Skeletal muscle tissue (tissue), 4 donors: ENCODE data around the gene ATAD2B. TPM values are rescaled to one million over a fixed set of nuclear protein-coding genes. Genes with fewer than 3 reads are reported as not detected.

ENCODE experiments used
- H3K27ac ChIP-seq: one replicate; pipeline ENCODE4 v1.7.0; 2013; ENCODE audit warnings: mild to moderate bottlenecking, low read depth, low read length, inconsistent platforms
- H3K27me3 ChIP-seq, 3 donors: one replicate each; pipeline ENCODE4 v1.7.0; 2013; ENCODE audit warnings: low read length in 3 of 3; ENCODE audit not compliant: control insufficient read depth in 3 of 3, insufficient read depth in 3 of 3
- H3K36me3 ChIP-seq, 3 donors: one replicate each; pipeline ENCODE4 v1.7.0; 2013; ENCODE audit warnings: low read length in 3 of 3; ENCODE audit not compliant: control insufficient read depth in 3 of 3, insufficient read depth in 3 of 3
- H3K4me1 ChIP-seq, 3 donors: one replicate each; pipeline ENCODE4 v1.7.0; 2013; ENCODE audit warnings: low read length in 3 of 3, mild to moderate bottlenecking in 3 of 3; ENCODE audit not compliant: control insufficient read depth in 3 of 3, insufficient read depth in 3 of 3
- H3K4me3 ChIP-seq, 3 donors: one replicate each; pipeline ENCODE4 v1.7.0; 2013; ENCODE audit warnings: low read length in 3 of 3
- H3K9ac ChIP-seq, 3 donors: one replicate each; pipeline ENCODE4 v1.7.0; 2013; ENCODE audit warnings: low read length in 3 of 3, mild to moderate bottlenecking in 3 of 3, moderate library complexity in 2 of 3, low read depth in 1 of 3
- H3K9me3 ChIP-seq, 3 donors: one replicate each; pipeline ENCODE4 v1.7.0; 2013; ENCODE audit warnings: low read length in 3 of 3; ENCODE audit not compliant: control insufficient read depth in 3 of 3
- total RNA-seq: library from RNA; depleted of rRNA; stranded (reverse); fragments of >200 nt; gene quantifications from one replicate; pipeline ENCODE4 v1.2.3, GENCODE V29; 2014
- donor health status: Osteomylitis.

Gene ATAD2B
- total RNA-seq, 1 donor from 2014 or later = 30.3 TPM

- Histone ChIP-seq H3K9ac (peak overlapping the region; percentile 76 to 84 (median 78)), H3K9me3 (no peaks in the 10 kb centered on the region), H3K4me3 (peak overlapping the region; percentile 78 to 81 (median 81)), H3K27me3 (no peaks in the 10 kb centered on the region), H3K36me3 (peaks cover 0 to 3% (median 0%) of the 10 kb centered on the region in 3 donors), H3K27ac (peak overlapping the region; percentile 58), H3K4me1 (peaks cover 14 to 19% (median 14%) of the 10 kb centered on the region in 3 donors)
Observed at GRCh38 chr2:23940718-23941620, 14.0 kb upstream of the ATAD2B start.

DNA sequence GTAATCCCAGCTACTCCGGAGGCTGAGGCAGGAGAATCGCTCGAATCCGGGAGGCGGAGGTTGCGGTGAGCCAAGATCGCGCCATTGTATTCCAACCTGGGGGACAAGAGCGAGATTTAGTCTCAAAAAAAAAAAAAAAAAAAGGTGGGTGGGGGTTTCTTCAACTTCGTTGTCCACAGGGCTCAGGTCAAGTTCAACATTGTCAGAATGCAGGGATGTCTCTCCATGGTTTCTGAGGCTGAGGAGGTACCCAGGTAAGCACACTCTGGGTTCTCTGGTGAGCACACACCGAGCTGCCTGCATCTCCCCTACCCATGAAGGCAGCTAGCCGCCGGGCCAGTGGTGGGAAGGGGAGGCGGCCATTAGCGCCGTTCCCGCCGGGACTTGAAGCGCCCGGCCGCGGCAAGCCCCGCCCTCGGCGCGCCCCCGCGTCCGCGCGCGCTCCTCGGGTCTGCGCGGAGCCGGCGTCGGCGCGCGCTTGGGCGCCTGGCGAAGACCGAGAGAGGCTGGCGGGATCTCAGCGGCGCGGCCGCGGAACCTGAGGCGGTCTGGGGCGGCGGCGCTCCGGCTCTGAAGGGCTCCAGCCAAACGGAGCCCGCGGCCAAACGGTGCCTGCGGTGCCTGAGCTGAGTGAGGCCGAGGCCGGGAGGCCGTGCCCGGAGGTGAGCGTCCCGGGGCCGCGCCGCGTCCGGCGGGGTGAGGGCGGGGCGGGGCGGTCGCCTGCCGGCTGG, 13.2 kb upstream of the ATAD2B start, which contains the start of gene UBXN2A:
TSS of gene UBXN2A (plus strand) at position 477 of the 731 bp plus-strand sequence. CDS start 17,852 bp downstream, outside the sequence.
- peaks cover 14 to 19% (median 14%) of the 10 kb centered on the region in 3 donors for H3K4me1 ChIP-seq
- no peaks in the 10 kb centered on the region for H3K9me3 ChIP-seq
- peak within 1 kb of the TSS; percentile 76 to 84 (median 78) for H3K9ac ChIP-seq
- no peaks in the 10 kb centered on the region for H3K27me3 ChIP-seq
- peak within 1 kb of the TSS; percentile 78 to 88 (median 81) for H3K4me3 ChIP-seq
- H3K36me3 ChIP-seq = peaks cover 0 to 3% (median 0%) of the 10 kb centered on the region in 3 donors
- H3K27ac ChIP-seq = peak within 1 kb of the TSS; percentile 58

GRCh38 chr2:23934259-23934658, 7.3 kb upstream of the ATAD2B start:
- Histone ChIP-seq H3K9me3 (no peaks in the 10 kb centered on the region), H3K27me3 (no peaks in the 10 kb centered on the region), H3K27ac (no peak overlapping the region), H3K9ac (no peak overlapping the region), H3K4me1 (peaks cover 0 to 5% (median under 1%) of the 10 kb centered on the region in 3 donors), H3K36me3 (peaks cover 0 to 9% (median 0%) of the 10 kb centered on the region in 3 donors), H3K4me3 (no peak overlapping the region)

DNA sequence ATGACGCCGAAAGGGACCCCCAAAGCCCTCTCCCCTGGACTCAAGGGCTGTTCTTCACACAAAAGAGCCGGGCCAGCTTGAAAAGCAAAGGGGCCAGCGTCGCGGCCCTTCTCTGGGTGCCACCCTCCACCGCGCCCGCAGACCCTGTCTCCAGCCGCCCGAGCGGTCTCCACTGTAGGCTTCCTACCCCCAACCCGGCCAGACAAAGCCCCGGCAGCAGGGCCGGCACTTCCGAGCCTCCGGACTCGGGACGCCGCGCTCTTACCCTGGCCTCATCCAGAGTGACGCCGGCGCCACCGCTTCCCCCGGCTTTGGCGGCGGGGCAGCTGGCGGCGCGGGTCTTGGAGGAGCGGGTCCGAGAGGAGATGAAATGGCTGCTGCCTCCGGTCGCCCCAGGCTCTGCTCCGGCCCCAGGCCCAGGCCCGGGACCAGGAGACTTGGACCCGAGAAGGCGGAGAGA, 603 bp downstream of the ATAD2B start:
- Histone ChIP-seq H3K4me1 (peaks cover 12 to 13% (median 12%) of the 10 kb centered on the region in 3 donors), H3K4me3 (peak overlapping the region; percentile 93 to 97 (median 97)), H3K27ac (peak overlapping the region; percentile 99), H3K9ac (peak overlapping the region; percentile 98 to 100 (median 98)), H3K36me3 (peaks cover 0 to 5% (median 0%) of the 10 kb centered on the region in 3 donors), H3K9me3 (no peaks in the 10 kb centered on the region), H3K27me3 (no peaks in the 10 kb centered on the region)

GRCh38 chr2:23925702-23926289, 1.1 kb downstream of the ATAD2B start:
- H3K27ac ChIP-seq = peak overlapping the region; percentile 99
- H3K9ac ChIP-seq = peak overlapping the region; percentile 98 to 100 (median 98)
- peak overlapping the region; percentile 93 to 97 (median 97) for H3K4me3 ChIP-seq
- peaks cover 0 to 3% (median 0%) of the 10 kb centered on the region in 3 donors for H3K36me3 ChIP-seq
- no peaks in the 10 kb centered on the region for H3K9me3 ChIP-seq
- H3K27me3 ChIP-seq = no peaks in the 10 kb centered on the region
- peaks cover 12 to 13% (median 12%) of the 10 kb centered on the region in 3 donors for H3K4me1 ChIP-seq

DNA sequence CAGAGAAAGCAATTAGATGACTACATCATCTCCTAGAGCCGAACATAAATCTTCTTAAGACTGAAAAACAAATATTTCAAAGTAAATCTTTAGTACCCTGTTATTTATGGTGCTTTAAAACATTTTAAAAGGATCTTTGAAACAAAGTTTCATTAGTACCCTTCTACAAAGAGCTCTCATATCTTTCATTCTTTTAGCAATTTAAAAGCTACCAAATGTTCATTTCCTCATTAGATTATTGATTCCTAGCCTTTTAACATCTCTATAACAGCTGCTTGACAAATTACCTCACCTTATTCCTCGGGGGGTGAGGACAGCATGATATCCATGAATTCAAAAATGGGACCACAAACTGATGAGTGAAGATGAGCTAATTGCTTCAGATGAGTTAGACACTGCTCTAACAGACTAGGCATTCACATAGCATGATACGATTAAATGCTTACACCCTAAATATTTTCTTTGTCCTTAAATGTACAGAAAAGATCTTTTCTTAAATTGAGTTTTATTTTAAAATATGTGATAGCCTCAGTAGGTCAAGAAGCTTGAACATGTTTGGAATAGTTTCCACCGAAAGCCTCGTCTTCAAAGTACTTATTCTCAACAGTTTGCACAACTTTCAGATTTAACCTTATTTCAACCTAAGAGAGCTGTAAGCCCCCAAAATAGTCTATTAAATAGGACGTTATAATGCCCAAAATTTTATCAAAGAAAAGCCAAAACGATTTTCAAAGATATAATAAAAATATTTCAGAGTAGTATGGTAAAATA, 2.1 kb downstream of the ATAD2B start:
- H3K9me3 ChIP-seq = no peaks in the 10 kb centered on the region
- H3K27ac ChIP-seq = peak overlapping the region; percentile 99
- H3K27me3 ChIP-seq = no peaks in the 10 kb centered on the region
- H3K9ac ChIP-seq = peak overlapping the region; percentile 36 to 100 (median 98)
- peaks cover 12 to 13% (median 12%) of the 10 kb centered on the region in 3 donors for H3K4me1 ChIP-seq
- H3K4me3 ChIP-seq = peak overlapping the region; percentile 93 to 97 (median 97)
- no peaks in the 10 kb centered on the region for H3K36me3 ChIP-seq

DNA sequence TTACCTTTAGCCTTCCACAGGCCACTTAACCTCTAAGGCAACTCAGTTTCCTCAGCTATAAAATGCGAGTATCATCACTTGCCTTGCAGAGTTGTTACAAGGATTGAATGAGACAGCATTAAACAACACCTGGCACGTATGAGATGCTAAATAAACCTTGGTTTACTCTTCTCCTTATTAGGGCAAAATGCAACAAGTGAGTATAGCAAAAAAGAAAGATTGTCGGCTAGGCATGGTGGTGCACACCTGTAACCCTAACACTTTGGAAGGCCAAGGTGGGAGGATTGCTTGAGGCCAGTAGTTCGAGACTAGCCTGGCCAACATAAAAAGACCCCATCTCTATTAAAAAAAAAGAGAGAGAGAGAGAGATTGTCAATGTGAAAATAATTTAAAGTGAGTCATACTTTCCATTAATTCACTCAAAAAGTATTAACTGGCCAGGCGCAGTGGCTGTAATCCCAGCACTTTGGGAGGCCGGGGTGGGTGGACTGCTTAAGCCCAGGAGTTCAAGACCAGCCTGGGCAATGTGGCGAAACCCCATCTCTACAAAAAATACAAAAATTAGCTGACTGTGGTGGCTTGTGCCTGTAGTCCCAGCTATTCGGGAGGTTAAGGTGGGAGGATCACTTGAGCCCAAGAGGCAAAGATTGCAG, 8.0 kb downstream of the ATAD2B start:
- H3K9me3 ChIP-seq = no peaks in the 10 kb centered on the region
- H3K36me3 ChIP-seq = no peaks in the 10 kb centered on the region
- no peak overlapping the region for H3K4me3 ChIP-seq
- H3K4me1 ChIP-seq = peaks cover 5 to 11% (median 7%) of the 10 kb centered on the region in 3 donors
- no peaks in the 10 kb centered on the region for H3K27me3 ChIP-seq
- H3K9ac ChIP-seq = no peak overlapping the region
- H3K27ac ChIP-seq = no peak overlapping the region

- no peak overlapping the region for H3K27ac ChIP-seq
- no peak overlapping the region for H3K9ac ChIP-seq
Observed at GRCh38 chr2:23916727-23917405, 10.1 kb downstream of the ATAD2B start.

More at GRCh38 chr2:23916727-23917405, 10.1 kb downstream of the ATAD2B start:
- Histone ChIP-seq H3K9me3 (no peaks in the 10 kb centered on the region), H3K27me3 (no peaks in the 10 kb centered on the region), H3K4me3 (no peak overlapping the region), H3K4me1 (peaks cover 5 to 11% (median 7%) of the 10 kb centered on the region in 3 donors), H3K36me3 (no peaks in the 10 kb centered on the region)
